AG10803 (cell line): ENCODE measurements around the gene THAP7.
"Not testable (repeated sequence)": the region's sequence is repeated elsewhere in the genome, so short reads cannot be mapped to it uniquely, and the experiment has no call there.

ENCODE experiments used
- DNase-seq: peaks from one replicate; pipeline ENCODE4 v3.0.0; 2010; ENCODE audit warnings: low read depth
- H3K4me3 ChIP-seq: 2 replicates; pipeline ENCODE4 v1.5.1; 2011; ENCODE audit warnings: mild to moderate bottlenecking, low read length, control low read depth
- CTCF ChIP-seq: conservative IDR thresholded peaks from 2 replicates; pipeline ENCODE4 v1.5.1; 2011; ENCODE audit warnings: mild to moderate bottlenecking, low read length, control low read depth, inconsistent platforms

Gene THAP7

GRCh38 chr22:20972933-20973577, 28.9 kb downstream of the THAP7 start:
- DNase-seq: no peak
- no peak for TF ChIP-seq CTCF
- no peak overlapping the region for H3K4me3 ChIP-seq

- not testable (repeated sequence) for DNase-seq, H3K4me3 ChIP-seq
These were observed 29.8 kb downstream of the THAP7 start for GRCh38 chr22:20972014-20972694.

GRCh38 chr22:20970939-20971657, 30.8 kb downstream of the THAP7 start:
- no peak for DNase-seq
- H3K4me3 ChIP-seq: no peak overlapping the region
- no peak for TF ChIP-seq CTCF

GRCh38 chr22:20968281-20968977, 33.5 kb downstream of the THAP7 start:
- DNase-seq: no peak
- H3K4me3 ChIP-seq: no peak overlapping the region
- no peak for TF ChIP-seq CTCF

GRCh38 chr22:20967697-20968211, 34.2 kb downstream of the THAP7 start:
- DNase-seq: no peak
- no peak for TF ChIP-seq CTCF
- H3K4me3 ChIP-seq: no peak overlapping the region

- DNase-seq: no peak
- TF ChIP-seq CTCF: no peak
- no peak within 1 kb of the TSS for H3K4me3 ChIP-seq
These were observed 34.8 kb downstream of the THAP7 start, which contains the start of gene AIFM3 for GRCh38 chr22:20966883-20967696. TSS of gene AIFM3 (plus strand) at chr22:20967255. CDS start at chr22:20967945, 690 bp downstream.
